GM23338 (cell line): Measurements from ENCODE around the gene SON.

Experiments
- CREB1 ChIP-seq: fragments of 250-450 bp; sonication (Bioruptor Pico); IDR thresholded peaks from 2 replicates; pipeline ENCODE4 v1.5.0; 2020; ENCODE audit warnings: low read depth, mild to moderate bottlenecking, moderate library complexity
- CTCF ChIP-seq, 2 experiments: fragments of 200-600 bp in 1 of 2; sonication (generic) in 1 of 2; conservative IDR thresholded peaks; 2 replicates each; pipeline versions ENCODE4 v1.5.1 to v1.6.1; 2016 to 2017; ENCODE audit warnings: antibody characterized with exemption in 2 of 2, low read depth in 2 of 2, mild to moderate bottlenecking in 2 of 2, moderate library complexity in 1 of 2
- EZH2 ChIP-seq: fragments of 200-600 bp; sonication (generic); IDR thresholded peaks from one replicate; pipeline ENCODE4 v1.8.0; 2017; ENCODE audit warnings: antibody characterized with exemption, mild to moderate bottlenecking, low read depth; ENCODE audit not compliant: unreplicated experiment
- EZH2phosphoT487 ChIP-seq: fragments of 200-600 bp; sonication (generic); IDR thresholded peaks from one replicate; pipeline ENCODE4 v1.8.1; 2018; ENCODE audit warnings: antibody characterized with exemption; ENCODE audit not compliant: unreplicated experiment
- JUNB ChIP-seq: IDR thresholded peaks from one replicate; pipeline ENCODE4 v1.6.1; 2016; ENCODE audit warnings: antibody characterized with exemption; ENCODE audit not compliant: unreplicated experiment
- POLR2AphosphoS5 ChIP-seq: IDR thresholded peaks from 2 replicates; pipeline ENCODE4 v1.6.1; 2016; ENCODE audit warnings: antibody characterized with exemption, low read depth
- STAT1 ChIP-seq: IDR thresholded peaks from one replicate; pipeline ENCODE4 v1.6.1; 2016; ENCODE audit warnings: antibody characterized with exemption; ENCODE audit not compliant: unreplicated experiment
- ZNF331 ChIP-seq: fragments of 250-450 bp; sonication (Bioruptor Pico); IDR thresholded peaks from 2 replicates; pipeline ENCODE4 v1.5.0; 2020; ENCODE audit warnings: low read depth, mild to moderate bottlenecking, moderate library complexity
- TF ChIP-seq, protein P1 (sequence below): IDR thresholded peaks from one replicate; pipeline ENCODE4 v1.6.1; 2018; ENCODE audit warnings: antibody characterized with exemption; ENCODE audit not compliant: unreplicated experiment
- TF ChIP-seq, protein P2 (sequence below): IDR thresholded peaks from 2 replicates; pipeline ENCODE4 v1.6.1; 2016; ENCODE audit warnings: antibody characterized with exemption

DNA sequence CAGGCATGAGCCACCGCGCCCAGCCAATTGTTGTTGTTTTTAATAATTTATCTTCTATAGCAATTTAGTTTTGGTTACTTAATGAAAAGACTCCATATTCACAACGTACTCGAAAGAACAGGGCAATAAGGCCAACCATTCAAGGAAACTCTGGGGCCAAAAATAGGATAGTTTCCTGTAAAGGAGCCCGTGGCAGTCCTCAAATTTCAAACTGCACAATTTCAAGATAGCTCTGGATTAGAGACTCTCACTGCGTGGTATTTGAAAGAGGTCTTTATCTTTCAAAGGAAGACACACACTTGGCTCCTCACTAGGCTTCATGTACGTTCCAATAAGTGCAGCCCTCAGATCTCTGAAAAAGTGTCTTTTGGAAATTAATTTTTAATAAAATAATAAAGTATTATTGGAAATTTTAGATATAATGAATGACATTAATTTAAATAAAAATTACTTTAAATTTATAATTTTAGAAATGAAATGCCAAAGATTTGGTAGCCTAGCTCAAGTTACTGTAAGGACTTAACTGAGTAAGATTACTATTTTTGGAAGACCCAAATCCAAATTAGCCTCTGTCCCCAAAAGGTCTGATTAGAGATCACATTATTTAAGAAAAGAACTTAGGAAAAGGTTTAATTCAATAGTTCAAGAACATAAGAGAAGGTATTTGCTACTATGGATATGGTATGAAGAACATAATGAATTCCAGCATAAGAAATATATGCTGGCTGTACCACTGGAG is 68.3 kb downstream of the SON start:
- TF ChIP-seq CREB1 (CRISPR knock-in tag), result no peak
- no peak for TF ChIP-seq POLR2AphosphoS5
- TF ChIP-seq CTCF (conservative IDR thresholded peaks at IDR 0.05; ENCODE audit: low read depth in 2 of 2), result no peak
- TF ChIP-seq, protein P1, sequence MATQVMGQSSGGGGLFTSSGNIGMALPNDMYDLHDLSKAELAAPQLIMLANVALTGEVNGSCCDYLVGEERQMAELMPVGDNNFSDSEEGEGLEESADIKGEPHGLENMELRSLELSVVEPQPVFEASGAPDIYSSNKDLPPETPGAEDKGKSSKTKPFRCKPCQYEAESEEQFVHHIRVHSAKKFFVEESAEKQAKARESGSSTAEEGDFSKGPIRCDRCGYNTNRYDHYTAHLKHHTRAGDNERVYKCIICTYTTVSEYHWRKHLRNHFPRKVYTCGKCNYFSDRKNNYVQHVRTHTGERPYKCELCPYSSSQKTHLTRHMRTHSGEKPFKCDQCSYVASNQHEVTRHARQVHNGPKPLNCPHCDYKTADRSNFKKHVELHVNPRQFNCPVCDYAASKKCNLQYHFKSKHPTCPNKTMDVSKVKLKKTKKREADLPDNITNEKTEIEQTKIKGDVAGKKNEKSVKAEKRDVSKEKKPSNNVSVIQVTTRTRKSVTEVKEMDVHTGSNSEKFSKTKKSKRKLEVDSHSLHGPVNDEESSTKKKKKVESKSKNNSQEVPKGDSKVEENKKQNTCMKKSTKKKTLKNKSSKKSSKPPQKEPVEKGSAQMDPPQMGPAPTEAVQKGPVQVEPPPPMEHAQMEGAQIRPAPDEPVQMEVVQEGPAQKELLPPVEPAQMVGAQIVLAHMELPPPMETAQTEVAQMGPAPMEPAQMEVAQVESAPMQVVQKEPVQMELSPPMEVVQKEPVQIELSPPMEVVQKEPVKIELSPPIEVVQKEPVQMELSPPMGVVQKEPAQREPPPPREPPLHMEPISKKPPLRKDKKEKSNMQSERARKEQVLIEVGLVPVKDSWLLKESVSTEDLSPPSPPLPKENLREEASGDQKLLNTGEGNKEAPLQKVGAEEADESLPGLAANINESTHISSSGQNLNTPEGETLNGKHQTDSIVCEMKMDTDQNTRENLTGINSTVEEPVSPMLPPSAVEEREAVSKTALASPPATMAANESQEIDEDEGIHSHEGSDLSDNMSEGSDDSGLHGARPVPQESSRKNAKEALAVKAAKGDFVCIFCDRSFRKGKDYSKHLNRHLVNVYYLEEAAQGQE, result no peak
- TF ChIP-seq EZH2, result no peak
- TF ChIP-seq, protein P2, sequence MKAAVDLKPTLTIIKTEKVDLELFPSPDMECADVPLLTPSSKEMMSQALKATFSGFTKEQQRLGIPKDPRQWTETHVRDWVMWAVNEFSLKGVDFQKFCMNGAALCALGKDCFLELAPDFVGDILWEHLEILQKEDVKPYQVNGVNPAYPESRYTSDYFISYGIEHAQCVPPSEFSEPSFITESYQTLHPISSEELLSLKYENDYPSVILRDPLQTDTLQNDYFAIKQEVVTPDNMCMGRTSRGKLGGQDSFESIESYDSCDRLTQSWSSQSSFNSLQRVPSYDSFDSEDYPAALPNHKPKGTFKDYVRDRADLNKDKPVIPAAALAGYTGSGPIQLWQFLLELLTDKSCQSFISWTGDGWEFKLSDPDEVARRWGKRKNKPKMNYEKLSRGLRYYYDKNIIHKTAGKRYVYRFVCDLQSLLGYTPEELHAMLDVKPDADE, result no peak
- TF ChIP-seq EZH2phosphoT487, result no peak
- TF ChIP-seq JUNB, result no peak
- TF ChIP-seq ZNF331 (CRISPR knock-in tag), result no peak
- TF ChIP-seq STAT1, result no peak
